ENCODE data around the gene BEAN1.

DNA sequence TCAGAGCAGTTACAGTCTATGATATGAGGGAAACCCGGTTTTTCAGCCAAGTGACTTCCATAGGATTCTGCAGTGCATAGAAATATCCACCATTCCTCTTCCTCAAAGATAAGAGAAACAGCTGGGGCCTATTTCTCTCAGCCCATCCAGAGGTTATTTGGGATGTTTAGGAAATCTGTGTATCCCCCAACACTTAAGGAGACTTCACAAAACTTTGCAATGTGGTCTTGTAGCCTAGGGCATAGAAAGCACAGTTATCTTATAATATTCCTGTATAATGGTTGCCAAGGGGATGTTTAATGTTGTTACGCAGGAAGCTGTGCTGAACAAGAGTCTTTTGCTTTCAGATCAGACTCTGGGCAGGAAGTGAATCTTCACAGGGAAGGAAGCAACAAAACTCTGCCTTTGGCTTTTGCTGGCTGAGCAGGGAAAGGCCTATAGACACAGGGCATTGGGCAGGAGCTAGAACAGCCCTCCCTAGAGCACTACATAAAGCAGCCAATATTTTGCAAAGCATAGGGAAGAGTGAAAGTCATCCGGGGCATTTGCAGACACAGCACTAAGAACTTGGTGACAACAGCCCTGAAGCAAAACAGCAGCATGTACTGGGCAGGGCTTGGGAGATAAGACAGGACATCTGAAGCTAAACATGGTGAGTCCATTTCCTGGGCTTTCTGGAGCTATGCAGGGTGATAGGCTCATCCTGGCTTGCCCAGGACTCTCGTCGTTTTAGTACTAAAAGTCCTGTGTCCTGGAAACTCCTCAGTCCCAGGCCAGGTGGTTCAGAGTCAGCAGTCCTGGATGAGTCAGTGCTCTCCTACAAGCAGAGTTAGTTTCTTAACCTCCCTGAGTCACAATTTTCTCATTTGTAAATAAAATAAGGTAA is 18.7 kb upstream of the BEAN1 start:
- TF ChIP-seq, protein P1, sequence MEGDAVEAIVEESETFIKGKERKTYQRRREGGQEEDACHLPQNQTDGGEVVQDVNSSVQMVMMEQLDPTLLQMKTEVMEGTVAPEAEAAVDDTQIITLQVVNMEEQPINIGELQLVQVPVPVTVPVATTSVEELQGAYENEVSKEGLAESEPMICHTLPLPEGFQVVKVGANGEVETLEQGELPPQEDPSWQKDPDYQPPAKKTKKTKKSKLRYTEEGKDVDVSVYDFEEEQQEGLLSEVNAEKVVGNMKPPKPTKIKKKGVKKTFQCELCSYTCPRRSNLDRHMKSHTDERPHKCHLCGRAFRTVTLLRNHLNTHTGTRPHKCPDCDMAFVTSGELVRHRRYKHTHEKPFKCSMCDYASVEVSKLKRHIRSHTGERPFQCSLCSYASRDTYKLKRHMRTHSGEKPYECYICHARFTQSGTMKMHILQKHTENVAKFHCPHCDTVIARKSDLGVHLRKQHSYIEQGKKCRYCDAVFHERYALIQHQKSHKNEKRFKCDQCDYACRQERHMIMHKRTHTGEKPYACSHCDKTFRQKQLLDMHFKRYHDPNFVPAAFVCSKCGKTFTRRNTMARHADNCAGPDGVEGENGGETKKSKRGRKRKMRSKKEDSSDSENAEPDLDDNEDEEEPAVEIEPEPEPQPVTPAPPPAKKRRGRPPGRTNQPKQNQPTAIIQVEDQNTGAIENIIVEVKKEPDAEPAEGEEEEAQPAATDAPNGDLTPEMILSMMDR (IDR thresholded peaks at IDR 0.05) = no peak
- TF ChIP-seq POLR2A (IDR thresholded peaks at IDR 0.05) = no peak

Measured in adrenal gland (tissue), 5 donors.